Measurements from ENCODE around the gene ODF2.
"Not testable (repeated sequence)": the region's sequence is repeated elsewhere in the genome, so short reads cannot be mapped to it uniquely, and the experiment has no call there.

The ODF2 gene

GRCh38 chr9:128446505-128446904, 9.3 kb upstream of the ODF2 start:
- not testable (repeated sequence) for H3K4me1 Mint-ChIP-seq (ENCODE audit: low read depth); H3K27ac Mint-ChIP-seq; H3K4me3 Mint-ChIP-seq; H3K9me3 Mint-ChIP-seq (ENCODE audit: low read depth); H3K36me3 Mint-ChIP-seq; H3K27me3 Mint-ChIP-seq

- Mint-ChIP-seq H3K4me1 (ENCODE audit: low read depth) (no peaks in the 10 kb centered on the region), H3K27me3 (no peaks in the 10 kb centered on the region), H3K9me3 (ENCODE audit: low read depth) (no peaks in the 10 kb centered on the region), H3K4me3 (no peak overlapping the region), H3K27ac (no peak overlapping the region), H3K36me3 (no peaks in the 10 kb centered on the region)
Observed at GRCh38 chr9:128448746-128449145, 7.1 kb upstream of the ODF2 start.

GRCh38 chr9:128454991-128455390, 815 bp upstream of the ODF2 start:
- Mint-ChIP-seq H3K27ac (peak overlapping the region; percentile 16), H3K36me3 (peaks cover 4% of the 10 kb centered on the region), H3K4me1 (ENCODE audit: low read depth) (peaks cover 16% of the 10 kb centered on the region), H3K4me3 (peak overlapping the region; percentile 68), H3K9me3 (ENCODE audit: low read depth) (no peaks in the 10 kb centered on the region), H3K27me3 (no peaks in the 10 kb centered on the region)

- Mint-ChIP-seq H3K9me3 (ENCODE audit: low read depth) (no peaks in the 10 kb centered on the region), H3K36me3 (peaks cover 4% of the 10 kb centered on the region), H3K27ac (peak overlapping the region; percentile 92), H3K4me3 (peak overlapping the region; percentile 89), H3K4me1 (ENCODE audit: low read depth) (peaks cover 16% of the 10 kb centered on the region), H3K27me3 (no peaks in the 10 kb centered on the region)
Observed at GRCh38 chr9:128456613-128457061, 831 bp downstream of the ODF2 start.

GRCh38 chr9:128457207-128457606, 1.4 kb downstream of the ODF2 start:
- peaks cover 4% of the 10 kb centered on the region for H3K36me3 Mint-ChIP-seq
- H3K4me3 Mint-ChIP-seq, result peak overlapping the region; percentile 89
- H3K9me3 Mint-ChIP-seq (ENCODE audit: low read depth), result no peaks in the 10 kb centered on the region
- peaks cover 16% of the 10 kb centered on the region for H3K4me1 Mint-ChIP-seq (ENCODE audit: low read depth)
- no peak overlapping the region for H3K27ac Mint-ChIP-seq
- H3K27me3 Mint-ChIP-seq, result no peaks in the 10 kb centered on the region

- Mint-ChIP-seq H3K27ac (no peak overlapping the region), H3K9me3 (ENCODE audit: low read depth) (no peaks in the 10 kb centered on the region), H3K4me3 (peak overlapping the region; percentile 36), H3K36me3 (peaks cover 4% of the 10 kb centered on the region), H3K27me3 (no peaks in the 10 kb centered on the region), H3K4me1 (ENCODE audit: low read depth) (peaks cover 16% of the 10 kb centered on the region)
Observed at GRCh38 chr9:128459011-128459410, 3.2 kb downstream of the ODF2 start.

- no peaks in the 10 kb centered on the region for H3K27me3 Mint-ChIP-seq
- H3K4me3 Mint-ChIP-seq, result no peak overlapping the region
- no peaks in the 10 kb centered on the region for H3K9me3 Mint-ChIP-seq (ENCODE audit: low read depth)
- H3K4me1 Mint-ChIP-seq (ENCODE audit: low read depth), result peaks cover 6% of the 10 kb centered on the region
- peaks cover 3% of the 10 kb centered on the region for H3K36me3 Mint-ChIP-seq
- no peak overlapping the region for H3K27ac Mint-ChIP-seq
Observed at GRCh38 chr9:128469070-128469469, 13.3 kb downstream of the ODF2 start.

- H3K36me3 Mint-ChIP-seq, result peaks cover 3% of the 10 kb centered on the region
- no peak overlapping the region for H3K4me3 Mint-ChIP-seq
- H3K9me3 Mint-ChIP-seq (ENCODE audit: low read depth), result no peaks in the 10 kb centered on the region
- H3K4me1 Mint-ChIP-seq (ENCODE audit: low read depth), result peaks cover 6% of the 10 kb centered on the region
- no peaks in the 10 kb centered on the region for H3K27me3 Mint-ChIP-seq
- no peak overlapping the region for H3K27ac Mint-ChIP-seq
Observed at GRCh38 chr9:128470560-128470959, 14.8 kb downstream of the ODF2 start.

- no peak overlapping the region for H3K4me3 Mint-ChIP-seq
- H3K4me1 Mint-ChIP-seq (ENCODE audit: low read depth), result peaks cover 6% of the 10 kb centered on the region
- H3K27ac Mint-ChIP-seq, result no peak overlapping the region
- H3K27me3 Mint-ChIP-seq, result no peaks in the 10 kb centered on the region
- H3K36me3 Mint-ChIP-seq, result peaks cover 6% of the 10 kb centered on the region
- no peaks in the 10 kb centered on the region for H3K9me3 Mint-ChIP-seq (ENCODE audit: low read depth)
Observed at GRCh38 chr9:128473104-128473503, 17.3 kb downstream of the ODF2 start.

- no peak overlapping the region for H3K27ac Mint-ChIP-seq
- no peaks in the 10 kb centered on the region for H3K27me3 Mint-ChIP-seq
- H3K4me3 Mint-ChIP-seq, result no peak overlapping the region
- no peaks in the 10 kb centered on the region for H3K9me3 Mint-ChIP-seq (ENCODE audit: low read depth)
- H3K36me3 Mint-ChIP-seq, result peaks cover 4% of the 10 kb centered on the region
- no peaks in the 10 kb centered on the region for H3K4me1 Mint-ChIP-seq (ENCODE audit: low read depth)
Observed at GRCh38 chr9:128475867-128476266, 20.1 kb downstream of the ODF2 start.

- Mint-ChIP-seq H3K27me3 (no peaks in the 10 kb centered on the region), H3K27ac (no peak overlapping the region), H3K4me1 (ENCODE audit: low read depth) (no peaks in the 10 kb centered on the region), H3K36me3 (peaks cover 4% of the 10 kb centered on the region), H3K9me3 (ENCODE audit: low read depth) (no peaks in the 10 kb centered on the region), H3K4me3 (no peak overlapping the region)
Observed at GRCh38 chr9:128479262-128479661, 23.5 kb downstream of the ODF2 start.

GRCh38 chr9:128481561-128481960, 25.8 kb downstream of the ODF2 start:
- no peaks in the 10 kb centered on the region for H3K36me3 Mint-ChIP-seq
- no peak overlapping the region for H3K4me3 Mint-ChIP-seq
- H3K27me3 Mint-ChIP-seq, result no peaks in the 10 kb centered on the region
- H3K9me3 Mint-ChIP-seq (ENCODE audit: low read depth), result no peaks in the 10 kb centered on the region
- H3K27ac Mint-ChIP-seq, result no peak overlapping the region
- H3K4me1 Mint-ChIP-seq (ENCODE audit: low read depth), result no peaks in the 10 kb centered on the region

GRCh38 chr9:128482186-128482585, 26.4 kb downstream of the ODF2 start:
- Mint-ChIP-seq H3K27me3 (no peaks in the 10 kb centered on the region), H3K9me3 (ENCODE audit: low read depth) (no peaks in the 10 kb centered on the region), H3K4me3 (no peak overlapping the region), H3K4me1 (ENCODE audit: low read depth) (no peaks in the 10 kb centered on the region), H3K27ac (no peak overlapping the region), H3K36me3 (no peaks in the 10 kb centered on the region)

GRCh38 chr9:128484686-128485413, 29.0 kb downstream of the ODF2 start:
- Mint-ChIP-seq H3K4me1 (ENCODE audit: low read depth) (no peaks in the 10 kb centered on the region), H3K27ac (no peak overlapping the region), H3K9me3 (ENCODE audit: low read depth) (no peaks in the 10 kb centered on the region), H3K4me3 (no peak overlapping the region), H3K27me3 (no peaks in the 10 kb centered on the region), H3K36me3 (no peaks in the 10 kb centered on the region)

- Mint-ChIP-seq H3K36me3 (no peaks in the 10 kb centered on the region), H3K9me3 (ENCODE audit: low read depth) (no peaks in the 10 kb centered on the region), H3K4me1 (ENCODE audit: low read depth) (no peaks in the 10 kb centered on the region), H3K27ac (no peak overlapping the region), H3K4me3 (no peak overlapping the region), H3K27me3 (no peaks in the 10 kb centered on the region)
Observed at GRCh38 chr9:128485414-128485855, 29.6 kb downstream of the ODF2 start.

- Mint-ChIP-seq H3K27ac (no peak overlapping the region), H3K27me3 (no peaks in the 10 kb centered on the region), H3K9me3 (ENCODE audit: low read depth) (no peaks in the 10 kb centered on the region), H3K36me3 (peaks cover 2% of the 10 kb centered on the region), H3K4me3 (no peak overlapping the region), H3K4me1 (ENCODE audit: low read depth) (no peaks in the 10 kb centered on the region)
Observed at GRCh38 chr9:128486201-128486600, 30.4 kb downstream of the ODF2 start.
